Kidney (tissue), 14 donors: ENCODE results near the gene TPT1. TPM values are rescaled to one million over a fixed set of nuclear protein-coding genes. Genes with fewer than 3 reads are reported as not detected.

Source experiments
- DNase-seq, 5 donors: peaks; one replicate each; pipeline ENCODE4 v3.0.0-alpha.2; 2013 to 2020
- FAIRE-seq: peaks from 2 replicates; lab custom pipeline; 2012; peaks lifted over from hg19 to GRCh38; lab: Jason Lieb, UNC
- H3K27ac ChIP-seq, 2 donors: one replicate each; pipeline ENCODE4 v1.7.0; 2013; ENCODE audit warnings: low read depth in 2 of 2, low read length in 2 of 2, inconsistent platforms in 1 of 2
- H3K27me3 ChIP-seq: one replicate; pipeline ENCODE4 v1.7.1; 2013; ENCODE audit warnings: low read length, inconsistent platforms; ENCODE audit not compliant: control insufficient read depth, insufficient read depth
- H3K36me3 ChIP-seq, 3 donors: one replicate each; pipeline versions ENCODE4 v1.7.0 to v1.7.1; 2013; ENCODE audit warnings: low read length in 3 of 3, control low read depth in 1 of 3, inconsistent platforms in 1 of 3; ENCODE audit not compliant: insufficient read depth in 3 of 3, control insufficient read depth in 2 of 3
- H3K4me1 ChIP-seq, 3 donors: one replicate each; pipeline versions ENCODE4 v1.7.0 to v1.7.1; 2013; ENCODE audit warnings: low read length in 3 of 3, inconsistent platforms in 1 of 3, low read depth in 1 of 3; ENCODE audit not compliant: control insufficient read depth in 2 of 3, insufficient read depth in 2 of 3
- H3K4me3 ChIP-seq, 3 donors: one replicate each; pipeline versions ENCODE4 v1.7.0 to v1.8.1; 2013; ENCODE audit warnings: low read length in 3 of 3, control low read depth in 1 of 3, inconsistent platforms in 1 of 3
- H3K9ac ChIP-seq, 3 donors: one replicate each; pipeline versions ENCODE4 v1.7.0 to v1.7.1; 2013; ENCODE audit warnings: low read length in 3 of 3, control low read depth in 1 of 3, inconsistent platforms in 1 of 3
- H3K9me3 ChIP-seq, 3 donors: one replicate each; pipeline versions ENCODE4 v1.7.0 to v1.7.1; 2013; ENCODE audit warnings: low read length in 3 of 3, control low read depth in 1 of 3, inconsistent platforms in 1 of 3; ENCODE audit not compliant: control insufficient read depth in 2 of 3, insufficient read depth in 1 of 3
- CTCF ChIP-seq: IDR thresholded peaks from 3 replicates; pipeline ENCODE4 v1.5.1; 2012; ENCODE audit warnings: mild to moderate bottlenecking, moderate library complexity, borderline replicate concordance; ENCODE audit not compliant: insufficient read depth; ENCODE audit errors: extremely low read depth
- intact Hi-C: fragments of 100-400 bp; cut with DNase I; formaldehyde crosslinking; loops from one replicate; pipeline ENCODE4 v1.11.1; 2022
- polyA plus RNA-seq: library from polyadenylated mRNA; stranded (reverse); fragments of 350-450 nt; fragmentation: Illumina TruSeq; extraction: RNeasy Lipid Tissue Mini Kit (QIAGEN cat#74804); gene quantifications from one replicate; pipeline ENCODE4 v1.2.3, GENCODE V29; 2014; ENCODE audit warnings: low read depth, low replicate concordance; ENCODE audit not compliant: insufficient read depth
- total RNA-seq: library from RNA; stranded (reverse); fragmentation: NEBNext Ultra II Directional; extraction: Animal tissue kit (Norgen Biotek cat#: 25700); gene quantifications from one replicate; pipeline ENCODE4 v1.2.1, GENCODE V29; 2021
- donor health status: control.
- donor health status: control.
- donor health status: control.
- donor health status: control.
- donor health status: control.
- donor health status: DM: yes; HTN: yes; CAD: no.
- donor health status: Normal renal cell carcinoma (clear cell type).

Gene TPT1
- total and polyA plus RNA-seq, 2 donors from 2014 or later = 4,291 to 6,901 TPM

GRCh38 chr13:45332831-45333219 lies 8.2 kb downstream of the TPT1 start:
- Histone ChIP-seq H3K9me3 (no peaks in the 10 kb centered on the region), H3K27me3 (no peaks in the 10 kb centered on the region), H3K9ac (no peak overlapping the region), H3K27ac (no peak overlapping the region), H3K4me1 (peaks cover 0 to 25% (median 10%) of the 10 kb centered on the region in 3 donors), H3K4me3 (no peak overlapping the region), H3K36me3 (peaks cover 9 to 27% (median 25%) of the 10 kb centered on the region in 3 donors)
- no peak for TF ChIP-seq CTCF
- DNase-seq (no peak), FAIRE-seq (no peak)
- intact Hi-C loops = no loop called here

GRCh38 chr13:45332036-45332830 lies 8.8 kb downstream of the TPT1 start:
- Histone ChIP-seq H3K27me3 (no peaks in the 10 kb centered on the region), H3K4me3 (no peak overlapping the region), H3K9ac (no peak overlapping the region), H3K36me3 (peaks cover 8 to 21% (median 19%) of the 10 kb centered on the region in 3 donors), H3K4me1 (peaks cover 0 to 20% (median 10%) of the 10 kb centered on the region in 3 donors), H3K9me3 (no peaks in the 10 kb centered on the region), H3K27ac (no peak overlapping the region)
- TF ChIP-seq CTCF = no peak
- DNase-seq = no peak
- no peak for FAIRE-seq
- intact Hi-C loops = no loop called here

- no peak for TF ChIP-seq CTCF
- FAIRE-seq (no peak), DNase-seq (no peak)
- H3K27ac ChIP-seq = no peak overlapping the region
- H3K27me3 ChIP-seq = no peaks in the 10 kb centered on the region
- no peak overlapping the region for H3K9ac ChIP-seq
- intact Hi-C loops = no loop called here
- H3K4me1 ChIP-seq = peaks cover 0 to 20% (median 10%) of the 10 kb centered on the region in 3 donors
- H3K9me3 ChIP-seq = no peaks in the 10 kb centered on the region
- peaks cover 6 to 15% (median 14%) of the 10 kb centered on the region in 3 donors for H3K36me3 ChIP-seq
- no peak overlapping the region for H3K4me3 ChIP-seq
These were observed 9.3 kb downstream of the TPT1 start for GRCh38 chr13:45331692-45332035.
